ENCODE data around the gene CDKN1A. TPM values are rescaled to one million over a fixed set of nuclear protein-coding genes. Genes with fewer than 3 reads are reported as not detected.

CDKN1A gene
- polyA plus RNA-seq, 1 donor from 2014 or later = 23.0 TPM

- no peak overlapping the region for H3K9ac ChIP-seq (ENCODE audit: low read length)
- H3K4me3 ChIP-seq (ENCODE audit: low read length) = no peak overlapping the region
- no peaks in the 10 kb centered on the region for H3K79me2 ChIP-seq (replicated peaks; ENCODE audit: insufficient read depth, low read length)
- no peaks in the 10 kb centered on the region for H3F3A ChIP-seq (ENCODE audit: insufficient read depth, low read length, poor library complexity, severe bottlenecking)
- H3K9me3 ChIP-seq (ENCODE audit: low read length) = no peaks in the 10 kb centered on the region
- H4K20me1 ChIP-seq (ENCODE audit: insufficient read depth) = no peaks in the 10 kb centered on the region
- H3K4me2 ChIP-seq (ENCODE audit: low read length) = no peak overlapping the region
- H3K36me3 ChIP-seq (ENCODE audit: insufficient read depth, low read length) = no peaks in the 10 kb centered on the region
- H3K27me3 ChIP-seq (ENCODE audit: insufficient read depth, low read depth, low read length) = no peaks in the 10 kb centered on the region
- H2AFZ ChIP-seq (ENCODE audit: low read depth, low read length) = no peak overlapping the region
- no peak for TF ChIP-seq TAF1 (IDR thresholded peaks at IDR 0.05; ENCODE audit: low read depth)
- TF ChIP-seq POLR2AphosphoS5 (IDR thresholded peaks at IDR 0.05) = no peak
- no peak for TF ChIP-seq RAD21 (conservative IDR thresholded peaks at IDR 0.05)
- TF ChIP-seq EP300 (conservative IDR thresholded peaks at IDR 0.05; ENCODE audit: poor library complexity, severe bottlenecking) = no peak
- TF ChIP-seq, protein P1, sequence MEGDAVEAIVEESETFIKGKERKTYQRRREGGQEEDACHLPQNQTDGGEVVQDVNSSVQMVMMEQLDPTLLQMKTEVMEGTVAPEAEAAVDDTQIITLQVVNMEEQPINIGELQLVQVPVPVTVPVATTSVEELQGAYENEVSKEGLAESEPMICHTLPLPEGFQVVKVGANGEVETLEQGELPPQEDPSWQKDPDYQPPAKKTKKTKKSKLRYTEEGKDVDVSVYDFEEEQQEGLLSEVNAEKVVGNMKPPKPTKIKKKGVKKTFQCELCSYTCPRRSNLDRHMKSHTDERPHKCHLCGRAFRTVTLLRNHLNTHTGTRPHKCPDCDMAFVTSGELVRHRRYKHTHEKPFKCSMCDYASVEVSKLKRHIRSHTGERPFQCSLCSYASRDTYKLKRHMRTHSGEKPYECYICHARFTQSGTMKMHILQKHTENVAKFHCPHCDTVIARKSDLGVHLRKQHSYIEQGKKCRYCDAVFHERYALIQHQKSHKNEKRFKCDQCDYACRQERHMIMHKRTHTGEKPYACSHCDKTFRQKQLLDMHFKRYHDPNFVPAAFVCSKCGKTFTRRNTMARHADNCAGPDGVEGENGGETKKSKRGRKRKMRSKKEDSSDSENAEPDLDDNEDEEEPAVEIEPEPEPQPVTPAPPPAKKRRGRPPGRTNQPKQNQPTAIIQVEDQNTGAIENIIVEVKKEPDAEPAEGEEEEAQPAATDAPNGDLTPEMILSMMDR (IDR thresholded peaks at IDR 0.05; ENCODE audit: poor library complexity, severe bottlenecking) = no peak
- no peak for TF ChIP-seq MXI1 (conservative IDR thresholded peaks at IDR 0.05; ENCODE audit: poor library complexity, severe bottlenecking)
- TF ChIP-seq REST (IDR thresholded peaks at IDR 0.05; ENCODE audit: borderline replicate concordance) = no peak
- no peak for TF ChIP-seq SMC3 (conservative IDR thresholded peaks at IDR 0.05; ENCODE audit: poor library complexity)
- TF ChIP-seq EZH2 (IDR thresholded peaks at IDR 0.05; ENCODE audit: borderline replicate concordance, insufficient read depth, low read length, poor library complexity, severe bottlenecking) = no peak
- no peak overlapping the region for H3K27ac ChIP-seq (ENCODE audit: low read length)
- no peaks in the 10 kb centered on the region for H3K9me2 ChIP-seq (ENCODE audit: insufficient read depth, low read length)
These were observed 47.0 kb upstream of the CDKN1A start for GRCh38 chr6:36631326-36632011.

GRCh38 chr6:36633370-36633769 lies 45.1 kb upstream of the CDKN1A start:
- Histone ChIP-seq H3K9me3 (ENCODE audit: low read length) (no peaks in the 10 kb centered on the region), H3K4me3 (ENCODE audit: low read length) (no peak overlapping the region), H3K9me2 (ENCODE audit: insufficient read depth, low read length) (no peaks in the 10 kb centered on the region), H2AFZ (ENCODE audit: low read depth, low read length) (no peak overlapping the region), H3K9ac (ENCODE audit: low read length) (no peak overlapping the region), H3K79me2 (replicated peaks; ENCODE audit: insufficient read depth, low read length) (no peaks in the 10 kb centered on the region), H3K36me3 (ENCODE audit: insufficient read depth, low read length) (no peaks in the 10 kb centered on the region), H3F3A (ENCODE audit: insufficient read depth, low read length, poor library complexity, severe bottlenecking) (no peaks in the 10 kb centered on the region), H3K27me3 (ENCODE audit: insufficient read depth, low read depth, low read length) (no peaks in the 10 kb centered on the region), H4K20me1 (ENCODE audit: insufficient read depth) (no peaks in the 10 kb centered on the region), H3K27ac (ENCODE audit: low read length) (no peak overlapping the region), H3K4me2 (ENCODE audit: low read length) (no peak overlapping the region)
- TF ChIP-seq, protein P1 (IDR thresholded peaks at IDR 0.05; ENCODE audit: poor library complexity, severe bottlenecking) = no peak
- TF ChIP-seq EZH2 (IDR thresholded peaks at IDR 0.05; ENCODE audit: borderline replicate concordance, insufficient read depth, low read length, poor library complexity, severe bottlenecking) (no peak), REST (IDR thresholded peaks at IDR 0.05; ENCODE audit: borderline replicate concordance) (no peak), SMC3 (conservative IDR thresholded peaks at IDR 0.05; ENCODE audit: poor library complexity) (no peak), TAF1 (IDR thresholded peaks at IDR 0.05; ENCODE audit: low read depth) (no peak), POLR2AphosphoS5 (IDR thresholded peaks at IDR 0.05) (no peak), MXI1 (conservative IDR thresholded peaks at IDR 0.05; ENCODE audit: poor library complexity, severe bottlenecking) (no peak), EP300 (conservative IDR thresholded peaks at IDR 0.05; ENCODE audit: poor library complexity, severe bottlenecking) (no peak), RAD21 (conservative IDR thresholded peaks at IDR 0.05) (no peak)

All from neural cell (in vitro differentiated cells).